Mesenteric fat pad (tissue), 1 donor: Measurements from ENCODE around the gene ROBO2. TPM values are rescaled to one million over a fixed set of nuclear protein-coding genes. Genes with fewer than 3 reads are reported as not detected.
"Not testable (repeated sequence)": the region's sequence is repeated elsewhere in the genome, so short reads cannot be mapped to it uniquely, and the experiment has no call there.

Source experiments
- DNase-seq: peaks from one replicate; pipeline ENCODE4 v3.0.0-alpha.2; 2020; ENCODE audit warnings: low spot score
- total RNA-seq: library from RNA; stranded (reverse); fragmentation: NEBNext Ultra II Directional; extraction: Animal tissue kit (Norgen Biotek cat#: 25700); gene quantifications from one replicate; pipeline ENCODE4 v1.2.1, GENCODE V29; 2021
- donor health status: DM: yes; HTN: yes; CAD: no.

Gene ROBO2
- total RNA-seq, 1 donor from 2014 or later, result 1.8 TPM

- DNase-seq, result no peak
These were observed 352.3 kb downstream of the ROBO2 start for GRCh38 chr3:77392181-77392580.

- no peak for DNase-seq
These were observed 354.1 kb downstream of the ROBO2 start for GRCh38 chr3:77394046-77394445.

- DNase-seq, result no peak
These were observed 365.0 kb downstream of the ROBO2 start for GRCh38 chr3:77404871-77405270.

GRCh38 chr3:77407441-77407840 is 367.5 kb downstream of the ROBO2 start:
- DNase-seq, result no peak

- not testable (repeated sequence) for DNase-seq
These were observed 370.4 kb downstream of the ROBO2 start for GRCh38 chr3:77410334-77410733.

- no peak for DNase-seq
These were observed 371.4 kb downstream of the ROBO2 start for GRCh38 chr3:77411334-77411733.

- DNase-seq, result no peak
These were observed 372.1 kb downstream of the ROBO2 start for GRCh38 chr3:77412021-77412438.

GRCh38 chr3:77412584-77412983 is 372.7 kb downstream of the ROBO2 start:
- no peak for DNase-seq

GRCh38 chr3:77414881-77415280 is 375.0 kb downstream of the ROBO2 start:
- DNase-seq, result no peak

- DNase-seq, result no peak
These were observed 380.4 kb downstream of the ROBO2 start for GRCh38 chr3:77420336-77420735.

GRCh38 chr3:77421916-77422315 is 382.0 kb downstream of the ROBO2 start:
- DNase-seq, result no peak

- no peak for DNase-seq
These were observed 386.6 kb downstream of the ROBO2 start for GRCh38 chr3:77426531-77426930.

GRCh38 chr3:77427528-77427927 is 387.6 kb downstream of the ROBO2 start:
- DNase-seq, result no peak

GRCh38 chr3:77436908-77437307 is 397.0 kb downstream of the ROBO2 start:
- DNase-seq, result no peak

- DNase-seq, result no peak
These were observed 406.2 kb downstream of the ROBO2 start for GRCh38 chr3:77446084-77446483.

GRCh38 chr3:77446761-77447160 is 406.9 kb downstream of the ROBO2 start:
- DNase-seq, result no peak

- no peak for DNase-seq
These were observed 409.8 kb downstream of the ROBO2 start for GRCh38 chr3:77449459-77450350.

- DNase-seq, result no peak
These were observed 416.5 kb downstream of the ROBO2 start for GRCh38 chr3:77456431-77456830.

GRCh38 chr3:77456906-77457305 is 417.0 kb downstream of the ROBO2 start:
- DNase-seq, result no peak

GRCh38 chr3:77459926-77460325 is 420.0 kb downstream of the ROBO2 start:
- DNase-seq, result no peak

GRCh38 chr3:77460326-77460725 is 420.4 kb downstream of the ROBO2 start:
- no peak for DNase-seq

- no peak for DNase-seq
These were observed 423.1 kb downstream of the ROBO2 start for GRCh38 chr3:77462951-77463350.

- DNase-seq, result no peak
These were observed 424.3 kb downstream of the ROBO2 start for GRCh38 chr3:77464111-77464688.
